GM19193 (cell line): ENCODE data around the gene GPD2.

ENCODE experiments used
- POLR2A ChIP-seq: IDR thresholded peaks from 4 replicates; pipeline ENCODE4 v1.6.1; 2011; ENCODE audit not compliant: insufficient read depth, insufficient read length; ENCODE audit errors: extremely low read depth

GPD2 gene

GRCh38 chr2:156601855-156602551 lies 165.8 kb downstream of the GPD2 start:
- TF ChIP-seq POLR2A = no peak

GRCh38 chr2:156602552-156602933 lies 166.4 kb downstream of the GPD2 start:
- no peak for TF ChIP-seq POLR2A

GRCh38 chr2:156615836-156616322 lies 179.7 kb downstream of the GPD2 start:
- TF ChIP-seq POLR2A = no peak

- no peak for TF ChIP-seq POLR2A
These were observed 182.9 kb downstream of the GPD2 start for GRCh38 chr2:156619021-156619539.

GRCh38 chr2:156622491-156622890 lies 186.3 kb downstream of the GPD2 start:
- TF ChIP-seq POLR2A = no peak

- TF ChIP-seq POLR2A = no peak
These were observed 189.4 kb downstream of the GPD2 start for GRCh38 chr2:156625360-156626170.

- TF ChIP-seq POLR2A = no peak
These were observed 190.8 kb downstream of the GPD2 start for GRCh38 chr2:156626931-156627330.

GRCh38 chr2:156630579-156631337 lies 194.6 kb downstream of the GPD2 start:
- no peak for TF ChIP-seq POLR2A

- no peak for TF ChIP-seq POLR2A
These were observed 199.5 kb downstream of the GPD2 start for GRCh38 chr2:156635646-156636045.
